Bronchial epithelial cell (primary cell): Measurements from ENCODE around the gene TBRG1. TPM values are rescaled to one million over a fixed set of nuclear protein-coding genes. Genes with fewer than 3 reads are reported as not detected.

Source experiments
- DNase-seq: peaks from one replicate; pipeline ENCODE4 v3.0.0-alpha.2; 2010; ENCODE audit warnings: low read depth
- FAIRE-seq: peaks from 2 replicates; lab custom pipeline; 2011; peaks lifted over from hg19 to GRCh38; lab: Jason Lieb, UNC
- H3K27me3 ChIP-seq: 2 replicates; pipeline ENCODE4 v1.5.1; 2011; ENCODE audit warnings: low read length; ENCODE audit not compliant: control insufficient read depth, insufficient read depth
- H3K36me3 ChIP-seq: 2 replicates; pipeline ENCODE4 v1.5.1; 2011; ENCODE audit warnings: low read length; ENCODE audit not compliant: control insufficient read depth, insufficient read depth
- H3K4me3 ChIP-seq: 2 replicates; pipeline ENCODE4 v1.5.1; 2011; ENCODE audit warnings: mild to moderate bottlenecking, low read depth, low read length, control low read depth
- CTCF ChIP-seq: IDR thresholded peaks from 2 replicates; pipeline ENCODE4 v1.5.1; 2011; ENCODE audit warnings: mild to moderate bottlenecking, moderate library complexity, low read length, control low read depth, inconsistent platforms; ENCODE audit not compliant: insufficient read depth, severe bottlenecking
- total RNA-seq: library from RNA; depleted of rRNA; stranded (reverse); fragments of >200 nt; gene quantifications from 2 replicates; pipeline ENCODE4 v1.2.1, GENCODE V29; 2014

The TBRG1 gene
- total RNA-seq, 1 donor from 2014 or later: 21.9 TPM

DNA sequence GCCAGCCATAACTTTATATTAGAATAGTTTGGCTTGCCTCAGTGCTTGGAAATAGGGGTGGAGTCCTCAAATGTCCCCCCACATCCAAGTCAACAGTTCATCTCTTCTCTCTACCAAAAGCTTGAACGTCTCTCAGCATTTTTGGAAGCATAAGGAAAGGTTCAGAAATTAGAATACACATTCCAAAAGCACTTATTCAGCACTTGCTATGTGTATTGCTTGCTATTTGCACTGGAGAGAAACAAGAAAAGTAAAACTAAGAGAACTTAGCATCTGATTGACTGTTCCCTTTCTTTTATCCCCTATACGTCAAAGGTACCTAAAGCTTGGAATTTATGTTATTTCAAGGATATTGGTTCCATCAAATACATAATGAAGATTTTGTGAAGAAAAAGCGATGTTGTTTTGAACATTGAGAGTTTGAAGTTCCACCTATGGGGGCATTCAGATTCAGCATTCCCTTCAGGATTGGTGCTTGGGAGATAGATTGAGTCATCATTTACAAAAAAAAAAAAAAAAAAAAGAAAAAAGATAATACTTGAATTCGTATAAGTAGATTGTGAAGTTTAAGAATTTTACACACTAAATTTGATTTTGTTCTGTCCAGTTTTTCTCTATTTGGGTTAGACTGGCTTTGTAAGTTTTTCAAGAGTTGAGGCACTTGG lies 1.3 kb downstream of the TBRG1 start:
- no peak for TF ChIP-seq CTCF
- H3K4me3 ChIP-seq: peak overlapping the region; percentile 79
- FAIRE-seq (no peak), DNase-seq (no peak)
- peaks cover 3% of the 10 kb centered on the region for H3K27me3 ChIP-seq
- H3K36me3 ChIP-seq: peaks cover 13% of the 10 kb centered on the region

- H3K4me3 ChIP-seq: no peak overlapping the region
- no peak for DNase-seq
- no peak for FAIRE-seq
- H3K36me3 ChIP-seq: peaks cover 15% of the 10 kb centered on the region
- no peak for TF ChIP-seq CTCF
- H3K27me3 ChIP-seq: no peaks in the 10 kb centered on the region
These were observed 3.0 kb downstream of the TBRG1 start for GRCh38 chr11:124625504-124626168.

- no peak for TF ChIP-seq CTCF
- Histone ChIP-seq H3K4me3 (no peak overlapping the region), H3K27me3 (no peaks in the 10 kb centered on the region), H3K36me3 (peaks cover 26% of the 10 kb centered on the region)
- FAIRE-seq (no peak), DNase-seq (peak; percentile 14)
These were observed 4.9 kb downstream of the TBRG1 start for GRCh38 chr11:124627546-124627945.

GRCh38 chr11:124629961-124630360 lies 7.3 kb downstream of the TBRG1 start:
- no peak for FAIRE-seq
- DNase-seq: no peak
- no peaks in the 10 kb centered on the region for H3K27me3 ChIP-seq
- no peak for TF ChIP-seq CTCF
- peaks cover 28% of the 10 kb centered on the region for H3K36me3 ChIP-seq
- H3K4me3 ChIP-seq: no peak overlapping the region

DNA sequence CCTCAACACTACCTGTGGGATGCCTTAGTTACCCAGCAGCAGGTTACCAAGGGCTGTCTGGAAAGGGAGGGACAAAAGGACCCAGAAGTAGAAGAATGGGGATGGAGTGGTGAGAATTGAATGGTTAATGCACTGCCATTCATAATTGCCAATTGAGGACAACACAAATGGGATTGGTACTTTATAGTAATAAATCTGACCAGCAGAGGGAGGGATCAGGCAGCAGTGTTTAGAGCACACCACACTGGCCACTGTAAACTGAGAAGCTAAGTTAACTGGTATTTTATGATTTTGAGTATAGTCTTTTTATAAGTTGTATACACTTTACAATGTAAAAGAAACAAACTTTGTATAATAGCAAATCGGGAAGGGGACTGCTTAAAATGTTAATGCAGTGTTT lies 10.7 kb downstream of the TBRG1 start:
- Histone ChIP-seq H3K27me3 (no peaks in the 10 kb centered on the region), H3K36me3 (peaks cover 15% of the 10 kb centered on the region), H3K4me3 (no peak overlapping the region)
- FAIRE-seq (no peak), DNase-seq (peak; percentile 11)
- peak; percentile 28 for TF ChIP-seq CTCF

DNA sequence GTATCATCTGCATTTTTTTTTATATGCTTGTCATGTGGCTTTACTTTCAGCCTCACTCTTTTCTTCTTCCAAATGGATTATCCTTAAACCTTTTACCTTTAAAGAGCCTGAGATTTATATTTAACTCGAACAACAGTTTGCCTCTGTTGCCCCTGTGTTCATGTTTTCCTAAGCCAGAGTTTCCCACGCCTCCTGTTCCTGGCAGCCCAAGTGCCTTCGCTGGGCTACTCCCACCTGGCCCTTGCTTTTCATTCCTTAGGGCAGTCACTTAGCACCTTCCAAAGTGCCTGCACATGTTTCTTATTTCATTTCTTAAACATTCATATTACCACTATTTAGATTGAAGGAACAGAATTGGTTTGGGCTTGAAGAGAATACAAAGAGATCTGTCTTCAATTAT lies 13.3 kb downstream of the TBRG1 start:
- no peak overlapping the region for H3K4me3 ChIP-seq
- peaks cover 12% of the 10 kb centered on the region for H3K36me3 ChIP-seq
- FAIRE-seq (no peak), DNase-seq (no peak)
- TF ChIP-seq CTCF: no peak
- no peaks in the 10 kb centered on the region for H3K27me3 ChIP-seq
